PC-9 (cell line): ENCODE measurements around the gene METTL16.

ENCODE experiments used
- CTCF ChIP-seq: fragments of 200-600 bp; sonication (generic); conservative IDR thresholded peaks from 2 replicates; pipeline ENCODE4 v1.6.1; 2017; ENCODE audit warnings: mixed run types, antibody characterized with exemption, mild to moderate bottlenecking, moderate library complexity
- EZH2 ChIP-seq: fragments of 200-600 bp; sonication (generic); IDR thresholded peaks from 2 replicates; pipeline ENCODE4 v1.8.0; 2017; ENCODE audit warnings: antibody characterized with exemption, low read depth

- TF ChIP-seq CTCF: no peak
- TF ChIP-seq EZH2: no peak
Measured at GRCh38 chr17:2397247-2398171, 114.2 kb downstream of the METTL16 start.
